Measurements from ENCODE around the gene KDM1A.

DNA sequence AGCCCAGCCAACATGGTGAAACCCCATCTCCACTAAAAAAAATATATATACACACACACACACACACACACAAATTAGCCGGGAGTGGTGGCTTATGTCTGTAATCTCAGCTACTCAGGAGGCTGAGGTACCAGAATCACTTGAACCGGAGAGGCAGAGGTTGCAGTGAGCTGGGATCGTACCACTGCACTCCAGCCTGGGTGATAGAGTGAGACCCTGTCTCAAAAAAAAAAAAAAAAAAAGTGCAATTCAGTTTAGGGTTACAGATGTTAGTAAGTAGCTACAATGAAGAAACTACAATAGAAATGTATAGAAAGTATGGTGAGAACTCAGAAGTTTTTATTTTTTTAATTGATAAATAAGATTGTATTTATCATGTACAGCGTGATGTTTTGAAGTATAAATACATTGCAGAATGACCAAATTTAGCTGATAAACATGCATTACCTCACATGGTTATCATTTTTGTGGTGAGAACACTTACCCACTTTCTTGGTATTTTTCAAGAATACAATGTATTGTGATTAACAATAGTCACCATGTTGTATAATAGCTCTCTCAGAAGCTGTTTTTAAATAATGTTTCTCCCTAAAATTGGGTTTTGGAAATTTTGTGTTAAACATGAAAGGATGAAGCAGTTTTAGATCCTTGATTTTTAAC, 17.9 kb downstream of the KDM1A start:
- TF ChIP-seq, protein P1, sequence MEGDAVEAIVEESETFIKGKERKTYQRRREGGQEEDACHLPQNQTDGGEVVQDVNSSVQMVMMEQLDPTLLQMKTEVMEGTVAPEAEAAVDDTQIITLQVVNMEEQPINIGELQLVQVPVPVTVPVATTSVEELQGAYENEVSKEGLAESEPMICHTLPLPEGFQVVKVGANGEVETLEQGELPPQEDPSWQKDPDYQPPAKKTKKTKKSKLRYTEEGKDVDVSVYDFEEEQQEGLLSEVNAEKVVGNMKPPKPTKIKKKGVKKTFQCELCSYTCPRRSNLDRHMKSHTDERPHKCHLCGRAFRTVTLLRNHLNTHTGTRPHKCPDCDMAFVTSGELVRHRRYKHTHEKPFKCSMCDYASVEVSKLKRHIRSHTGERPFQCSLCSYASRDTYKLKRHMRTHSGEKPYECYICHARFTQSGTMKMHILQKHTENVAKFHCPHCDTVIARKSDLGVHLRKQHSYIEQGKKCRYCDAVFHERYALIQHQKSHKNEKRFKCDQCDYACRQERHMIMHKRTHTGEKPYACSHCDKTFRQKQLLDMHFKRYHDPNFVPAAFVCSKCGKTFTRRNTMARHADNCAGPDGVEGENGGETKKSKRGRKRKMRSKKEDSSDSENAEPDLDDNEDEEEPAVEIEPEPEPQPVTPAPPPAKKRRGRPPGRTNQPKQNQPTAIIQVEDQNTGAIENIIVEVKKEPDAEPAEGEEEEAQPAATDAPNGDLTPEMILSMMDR (IDR thresholded peaks at IDR 0.05; ENCODE audit: low read length), result no peak
- TF ChIP-seq EZH2 (optimal IDR thresholded peaks at IDR 0.05; ENCODE audit: low read depth, low read length), result no peak
- TF ChIP-seq EZH2phosphoT487 (IDR thresholded peaks at IDR 0.05; ENCODE audit: low read length), result no peak

Data from MM.1S (cell line).